Astrocyte (in vitro differentiated cells and primary cell): ENCODE measurements around the gene LRRTM4. TPM values are rescaled to one million over a fixed set of nuclear protein-coding genes. Genes with fewer than 3 reads are reported as not detected.

Experiments used
- DNase-seq: peaks from one replicate; pipeline ENCODE4 v3.0.0-alpha.2; 2010; ENCODE audit warnings: low read depth
- FAIRE-seq: peaks from 2 replicates; lab custom pipeline; 2011; peaks lifted over from hg19 to GRCh38; lab: Jason Lieb, UNC
- H2AFZ ChIP-seq: 2 replicates; pipeline ENCODE4 v1.6.0; 2012; ENCODE audit warnings: low read depth, low read length, inconsistent platforms
- H3K27ac ChIP-seq: 2 replicates; pipeline ENCODE4 v1.5.1; 2011; ENCODE audit warnings: low read depth, low read length, inconsistent platforms
- H3K27me3 ChIP-seq: 2 replicates; pipeline ENCODE4 v1.6.0; 2011; ENCODE audit warnings: low read length, inconsistent platforms; ENCODE audit not compliant: insufficient read depth
- H3K36me3 ChIP-seq: 2 replicates; pipeline ENCODE4 v1.5.1; 2011; ENCODE audit warnings: low read length, inconsistent platforms; ENCODE audit not compliant: insufficient read depth
- H3K4me1 ChIP-seq: 2 replicates; pipeline ENCODE4 v1.5.1; 2011; ENCODE audit warnings: low read length, inconsistent platforms; ENCODE audit not compliant: insufficient read depth
- H3K4me2 ChIP-seq: 2 replicates; pipeline ENCODE4 v1.6.0; 2012; ENCODE audit warnings: low read length, inconsistent platforms
- H3K4me3 ChIP-seq: 2 replicates; pipeline ENCODE4 v1.5.1; 2011; ENCODE audit warnings: low read depth, mild to moderate bottlenecking, low read length, inconsistent platforms; ENCODE audit not compliant: insufficient read depth
- H3K79me2 ChIP-seq: 2 replicates; pipeline ENCODE4 v1.6.0; 2012; ENCODE audit warnings: mild to moderate bottlenecking, low read length, inconsistent platforms; ENCODE audit not compliant: insufficient read depth
- H3K9ac ChIP-seq: 2 replicates; pipeline ENCODE4 v1.6.0; 2012; ENCODE audit warnings: mild to moderate bottlenecking, low read length, inconsistent platforms
- H3K9me3 ChIP-seq: 2 replicates; pipeline ENCODE4 v1.5.1; 2012; ENCODE audit warnings: low read depth, mild to moderate bottlenecking, low read length, inconsistent platforms; ENCODE audit not compliant: insufficient read depth
- H4K20me1 ChIP-seq: 2 replicates; pipeline ENCODE4 v1.6.0; 2012; ENCODE audit warnings: low read length, inconsistent platforms; ENCODE audit not compliant: insufficient read depth
- H3K27ac Mint-ChIP-seq: one replicate; pipeline ENCODE4 v1.8.0; 2021; ENCODE audit warnings: mild to moderate bottlenecking, mixed read lengths; ENCODE audit not compliant: unreplicated experiment
- H3K27me3 Mint-ChIP-seq: one replicate; pipeline ENCODE4 v1.8.0; 2021; ENCODE audit warnings: low read depth, mixed read lengths; ENCODE audit not compliant: unreplicated experiment
- H3K36me3 Mint-ChIP-seq: one replicate; pipeline ENCODE4 v1.8.0; 2021; ENCODE audit warnings: low read depth, mixed read lengths; ENCODE audit not compliant: unreplicated experiment
- H3K4me1 Mint-ChIP-seq: one replicate; pipeline ENCODE4 v1.8.0; 2021; ENCODE audit warnings: low read depth, mixed read lengths; ENCODE audit not compliant: unreplicated experiment
- H3K4me3 Mint-ChIP-seq: one replicate; pipeline ENCODE4 v1.8.0; 2021; ENCODE audit warnings: mild to moderate bottlenecking, moderate library complexity, mixed read lengths; ENCODE audit not compliant: unreplicated experiment
- H3K9me3 Mint-ChIP-seq: one replicate; pipeline ENCODE4 v1.8.0; 2021; ENCODE audit warnings: mild to moderate bottlenecking, mixed read lengths; ENCODE audit not compliant: unreplicated experiment
- CTCF ChIP-seq: IDR thresholded peaks from 2 replicates; pipeline ENCODE4 v1.5.1; 2011; ENCODE audit warnings: low read depth, mild to moderate bottlenecking, inconsistent platforms, low read length, moderate library complexity; ENCODE audit not compliant: insufficient read depth
- EZH2 ChIP-seq: IDR thresholded peaks from 2 replicates; pipeline ENCODE4 v1.6.1; 2012; ENCODE audit warnings: mild to moderate bottlenecking, low read length, inconsistent platforms; ENCODE audit not compliant: insufficient read depth
- total RNA-seq: library from RNA; stranded (reverse); gene quantifications from 2 replicates; pipeline ENCODE4 v1.2.1, GENCODE V29; 2021

LRRTM4 gene
- total RNA-seq, 1 donor from 2014 or later: 0.59 TPM

GRCh38 chr2:77519164-77519887 is 2.9 kb downstream of the LRRTM4 start:
- no peaks in the 10 kb centered on the region for H3K9me3 Mint-ChIP-seq
- H3K27me3 Mint-ChIP-seq: peaks cover 2% of the 10 kb centered on the region
- no peaks in the 10 kb centered on the region for H3K36me3 ChIP-seq
- H3K4me1 ChIP-seq: no peaks in the 10 kb centered on the region
- H3K9ac ChIP-seq: no peak overlapping the region
- no peaks in the 10 kb centered on the region for H3K9me3 ChIP-seq
- peaks cover 8% of the 10 kb centered on the region for H3K4me1 Mint-ChIP-seq
- no peaks in the 10 kb centered on the region for H3K79me2 ChIP-seq
- H3K36me3 Mint-ChIP-seq: no peaks in the 10 kb centered on the region
- H3K4me2 ChIP-seq: no peak overlapping the region
- H3K4me3 ChIP-seq: no peak overlapping the region
- FAIRE-seq (no peak), DNase-seq (no peak)
- no peak overlapping the region for H2AFZ ChIP-seq
- no peaks in the 10 kb centered on the region for H4K20me1 ChIP-seq
- H3K27ac ChIP-seq: no peak overlapping the region
- no peak overlapping the region for H3K27ac Mint-ChIP-seq
- H3K27me3 ChIP-seq: no peaks in the 10 kb centered on the region
- H3K4me3 Mint-ChIP-seq: no peak overlapping the region
- no peak for TF ChIP-seq CTCF
- no peak for TF ChIP-seq EZH2

- H3K4me2 ChIP-seq: no peak overlapping the region
- Mint-ChIP-seq H3K36me3 (no peaks in the 10 kb centered on the region), H3K27me3 (peaks cover 2% of the 10 kb centered on the region), H3K4me3 (no peak overlapping the region), H3K4me1 (peaks cover 8% of the 10 kb centered on the region), H3K9me3 (no peaks in the 10 kb centered on the region), H3K27ac (no peak overlapping the region)
- no peak overlapping the region for H3K4me3 ChIP-seq
- no peaks in the 10 kb centered on the region for H4K20me1 ChIP-seq
- no peaks in the 10 kb centered on the region for H3K36me3 ChIP-seq
- H3K27me3 ChIP-seq: no peaks in the 10 kb centered on the region
- H2AFZ ChIP-seq: no peak overlapping the region
- DNase-seq (no peak), FAIRE-seq (no peak)
- H3K9ac ChIP-seq: no peak overlapping the region
- no peaks in the 10 kb centered on the region for H3K79me2 ChIP-seq
- H3K9me3 ChIP-seq: no peaks in the 10 kb centered on the region
- H3K4me1 ChIP-seq: no peaks in the 10 kb centered on the region
- no peak for TF ChIP-seq EZH2
- no peak for TF ChIP-seq CTCF
- H3K27ac ChIP-seq: no peak overlapping the region
These were observed 3.9 kb downstream of the LRRTM4 start for GRCh38 chr2:77518311-77518710.

GRCh38 chr2:77513191-77513590 is 9.0 kb downstream of the LRRTM4 start:
- no peaks in the 10 kb centered on the region for H3K27me3 Mint-ChIP-seq
- no peak for FAIRE-seq
- peak overlapping the region; percentile 49 for H3K27ac ChIP-seq

More at GRCh38 chr2:77513191-77513590, 9.0 kb downstream of the LRRTM4 start:
- Histone ChIP-seq H3K9me3 (no peaks in the 10 kb centered on the region), H3K27me3 (no peaks in the 10 kb centered on the region), H3K4me2 (peak overlapping the region; percentile 69), H3K4me3 (peak overlapping the region; percentile 12), H3K9ac (peak overlapping the region; percentile 17), H3K4me1 (no peaks in the 10 kb centered on the region), H3K36me3 (no peaks in the 10 kb centered on the region), H2AFZ (no peak overlapping the region), H4K20me1 (no peaks in the 10 kb centered on the region), H3K79me2 (no peaks in the 10 kb centered on the region)
- no peaks in the 10 kb centered on the region for H3K9me3 Mint-ChIP-seq
- peak overlapping the region; percentile 34 for H3K27ac Mint-ChIP-seq
- H3K4me3 Mint-ChIP-seq: no peak overlapping the region
- H3K36me3 Mint-ChIP-seq: no peaks in the 10 kb centered on the region
- peaks cover 13% of the 10 kb centered on the region for H3K4me1 Mint-ChIP-seq
- TF ChIP-seq CTCF: no peak
- TF ChIP-seq EZH2: no peak
- DNase-seq: peak; percentile 2
